NOMO-1 (cell line): Measurements from ENCODE around the gene KRT78.

Experiments
- DNase-seq, 2 experiments: peaks; one replicate each; lab custom pipeline; 2025; ENCODE audit not compliant: unreplicated experiment in 2 of 2; lab: John Stamatoyannopoulos, UW

The KRT78 gene

DNA sequence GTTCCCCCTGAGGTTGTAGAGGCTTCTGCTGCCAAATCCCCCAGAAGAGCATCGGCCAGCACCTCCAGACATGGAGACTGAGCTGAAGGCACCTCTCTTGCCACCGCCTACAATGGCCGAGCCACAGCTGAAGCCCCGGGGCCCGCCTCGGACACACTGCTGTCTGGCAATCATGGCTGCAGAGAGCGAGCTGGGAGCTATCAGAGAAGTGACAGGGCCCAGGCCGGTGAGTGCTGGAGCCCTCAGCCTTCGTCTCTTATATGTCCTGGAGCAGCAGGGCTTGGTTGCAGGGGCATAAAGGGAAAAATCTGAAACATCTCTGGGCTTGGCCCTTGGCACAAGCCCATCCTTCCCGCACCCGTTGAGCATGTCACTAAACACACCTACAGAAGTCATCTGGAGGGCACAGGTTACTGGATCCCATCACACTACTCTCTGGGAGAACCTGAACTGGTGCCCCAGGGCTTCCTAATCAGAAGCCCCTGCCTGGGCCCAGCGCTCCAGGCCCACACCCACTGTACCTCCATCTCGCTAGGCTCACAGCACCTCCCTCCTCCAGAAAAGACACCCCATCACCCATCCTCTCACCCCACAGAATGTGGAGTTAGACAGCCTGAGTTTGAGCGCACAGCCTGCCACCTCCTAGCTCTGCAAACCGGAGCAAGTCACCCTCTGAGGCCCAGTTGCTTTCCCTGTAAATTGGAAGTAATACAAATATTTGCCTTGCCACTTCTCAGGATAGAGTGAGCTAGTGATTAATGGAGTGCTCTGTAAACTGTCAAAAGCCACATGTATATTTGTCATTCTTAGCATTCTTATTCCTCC, 34.7 kb downstream of the KRT78 start, which contains the start of gene KRT4:
TSS of gene KRT4 (minus strand) at position 232 of the 825 bp plus-strand sequence. CDS start at position 174, 58 bp downstream.
- DNase-seq, result no peak

DNA sequence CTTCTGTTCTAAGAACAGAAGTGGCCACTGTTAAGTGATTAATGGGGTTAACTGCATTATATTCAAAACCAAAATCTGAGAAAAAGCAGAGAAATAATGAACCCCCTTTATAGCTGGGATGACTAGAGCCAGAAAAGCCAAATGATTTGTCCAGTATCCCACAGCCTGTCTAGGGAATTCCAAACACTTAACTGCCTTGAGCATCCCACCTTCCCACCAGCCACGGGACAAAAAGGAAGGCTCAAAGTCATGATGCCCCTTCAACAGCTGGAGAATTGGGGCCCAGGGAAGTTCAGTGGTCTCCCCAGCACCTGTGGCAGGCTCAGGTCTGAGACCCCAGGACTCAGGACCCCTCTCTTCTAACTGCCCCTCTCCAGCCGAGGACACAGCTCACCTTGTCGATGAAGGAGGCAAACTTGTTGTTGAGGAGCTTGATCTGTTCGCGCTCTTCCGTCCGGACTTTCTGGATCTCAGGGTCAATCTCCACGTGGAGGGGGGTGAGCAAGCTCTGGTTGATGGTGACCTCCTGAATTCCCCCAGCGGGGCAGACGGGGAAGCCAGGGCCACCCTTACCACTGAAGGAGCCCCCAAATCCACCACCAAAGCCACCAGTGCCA, 35.5 kb downstream of the KRT78 start:
- no peak for DNase-seq

DNA sequence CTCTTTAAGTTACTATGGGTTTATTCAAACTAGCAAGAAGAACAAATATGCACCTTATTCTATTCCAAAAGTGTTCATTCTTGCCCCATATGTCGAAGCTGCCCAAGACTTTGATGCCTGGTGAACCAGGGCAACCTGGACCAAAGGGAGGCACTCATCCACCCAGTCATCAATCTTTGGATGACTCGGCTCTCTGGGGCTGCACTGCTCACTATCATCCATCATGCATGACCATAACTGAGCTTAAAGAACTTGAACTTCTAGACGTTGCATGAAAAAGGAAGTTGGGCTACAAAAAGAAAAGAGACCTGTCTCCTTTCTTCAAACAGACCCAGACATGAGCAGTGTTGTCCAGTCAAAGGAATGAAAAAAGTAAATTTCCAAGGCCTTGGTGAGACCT, 36.0 kb downstream of the KRT78 start:
- no peak for DNase-seq

- no peak for DNase-seq
Observed at GRCh38 chr12:52812073-52812400, 36.8 kb downstream of the KRT78 start.

GRCh38 chr12:52811191-52812072, 37.4 kb downstream of the KRT78 start:
- no peak for DNase-seq

- DNase-seq, result no peak
Observed at GRCh38 chr12:52810554-52810953, 38.2 kb downstream of the KRT78 start.

- DNase-seq, result no peak
Observed at GRCh38 chr12:52809166-52809565, 39.6 kb downstream of the KRT78 start.

DNA sequence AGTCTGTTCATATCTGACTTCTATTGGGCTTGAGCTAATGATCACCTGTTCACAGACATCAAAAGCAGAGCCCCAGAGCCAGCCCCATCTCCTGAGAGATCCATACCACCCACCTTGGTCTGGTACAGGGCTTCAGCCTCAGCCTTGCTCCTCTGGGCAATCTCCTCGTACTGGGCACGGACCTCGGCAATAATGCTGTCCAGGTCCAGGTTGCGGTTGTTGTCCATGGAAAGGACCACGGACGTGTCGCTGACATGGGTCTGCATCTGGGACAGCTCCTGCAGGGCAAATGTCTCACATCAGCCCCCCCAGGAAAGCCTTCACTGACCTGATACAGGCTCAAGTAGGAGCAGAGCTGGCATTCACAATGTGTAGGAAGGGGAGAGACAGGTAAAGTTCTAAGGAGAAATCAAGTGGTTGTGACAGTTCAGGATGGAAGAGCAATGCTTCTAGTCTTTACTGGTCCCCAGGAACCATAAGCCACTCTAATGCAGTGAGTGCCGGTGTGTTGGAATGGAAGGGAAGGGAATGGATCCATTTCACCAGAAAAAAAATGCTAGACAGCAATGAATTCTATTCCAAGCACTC, 40.1 kb downstream of the KRT78 start:
- DNase-seq, result no peak

- no peak for DNase-seq
Observed at GRCh38 chr12:52807544-52808470, 41.0 kb downstream of the KRT78 start.

GRCh38 chr12:52806821-52807543, 41.8 kb downstream of the KRT78 start:
- DNase-seq, result no peak

DNA sequence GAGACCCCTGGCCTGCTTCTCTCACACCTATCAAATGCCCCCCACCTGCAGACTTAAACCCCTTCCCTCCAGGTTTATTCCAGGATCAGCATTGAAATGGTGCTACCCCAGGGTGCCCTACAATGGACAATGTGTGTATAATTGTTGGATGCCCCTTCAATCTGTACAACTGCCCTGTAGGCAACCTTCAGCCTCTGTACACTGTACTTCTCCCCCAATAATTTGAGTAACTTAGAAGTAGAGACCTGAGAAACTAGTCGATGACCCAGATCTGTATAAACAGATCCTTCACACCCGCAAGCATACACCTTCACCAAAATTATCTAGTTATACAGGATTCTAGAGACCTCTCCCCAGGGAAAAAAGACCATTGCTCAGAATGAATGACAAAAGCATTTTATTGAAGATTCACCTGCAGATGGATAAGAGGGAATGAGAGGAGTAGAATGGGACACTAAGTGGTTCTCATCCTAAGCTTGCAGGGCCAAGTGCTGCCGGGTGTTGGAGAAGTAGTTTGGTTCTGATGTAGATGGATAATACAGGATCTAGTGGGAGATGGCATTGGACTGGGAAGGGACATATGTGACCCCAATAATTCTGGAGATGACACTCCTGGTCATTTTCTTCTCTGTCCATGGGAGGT, 42.5 kb downstream of the KRT78 start:
- DNase-seq, result no peak

- no peak for DNase-seq
Observed at GRCh38 chr12:52805739-52806138, 43.1 kb downstream of the KRT78 start.

DNA sequence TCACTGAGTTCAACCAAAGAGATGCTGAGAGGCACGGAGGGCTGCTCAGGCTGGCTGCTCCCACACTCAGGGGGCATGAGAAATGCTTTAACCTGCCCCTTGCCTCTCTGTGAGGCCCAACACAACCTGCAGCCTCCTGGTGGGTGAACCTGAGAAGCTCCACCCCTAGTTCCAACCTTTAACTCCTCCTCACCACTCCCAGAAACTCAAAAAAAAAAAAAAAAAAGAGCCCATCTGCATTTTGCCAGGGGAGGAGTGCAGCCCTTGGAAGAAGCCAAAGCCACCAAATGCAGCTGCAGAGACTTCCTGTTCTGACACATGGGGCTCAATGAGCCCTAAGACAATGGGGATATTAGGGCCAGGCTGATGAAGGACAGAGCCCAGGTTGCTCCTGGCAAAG, 43.8 kb downstream of the KRT78 start:
- no peak for DNase-seq

GRCh38 chr12:52802442-52802841, 46.4 kb downstream of the KRT78 start:
- DNase-seq, result no peak

- no peak for DNase-seq
Observed at GRCh38 chr12:52801773-52802172, 47.0 kb downstream of the KRT78 start.

- no peak for DNase-seq
Observed at GRCh38 chr12:52800259-52800917, 48.4 kb downstream of the KRT78 start.

GRCh38 chr12:52799505-52800211, 49.1 kb downstream of the KRT78 start:
- no peak for DNase-seq
